Thoracic aorta (tissue), 2 donors: ENCODE data around the gene NCR2. TPM values are rescaled to one million over a fixed set of nuclear protein-coding genes. Genes with fewer than 3 reads are reported as not detected.

ENCODE experiments used
- ATAC-seq: fragments of 150-250 bp; one replicate; pipeline ENCODE4 v1.8.0; 2017; ENCODE audit warnings: low read depth; ENCODE audit not compliant: insufficient number of reproducible peaks, low FRiP score
- DNase-seq: peaks from one replicate; pipeline ENCODE4 v3.0.0-alpha.2; 2020; ENCODE audit warnings: low spot score
- H3K27ac ChIP-seq, 2 donors: fragments of 200-600 bp; sonication (generic); 1 replicate in 1 of 2; 2 replicates in 1 of 2; pipeline ENCODE4 v1.5.1; 2016; ENCODE audit warnings: mild to moderate bottlenecking in 2 of 2, moderate library complexity in 2 of 2
- H3K27me3 ChIP-seq: fragments of 200-600 bp; sonication (generic); replicated peaks from 2 replicates; pipeline ENCODE4 v1.6.0; 2016; ENCODE audit warnings: mild to moderate bottlenecking; ENCODE audit not compliant: insufficient read depth
- H3K36me3 ChIP-seq: fragments of 200-600 bp; sonication (generic); one replicate; pipeline ENCODE4 v1.5.1; 2016
- H3K4me1 ChIP-seq, 2 donors: fragments of 200-600 bp; sonication (generic); 1 replicate in 1 of 2; 2 replicates in 1 of 2; pipeline versions ENCODE4 v1.5.1 to v1.6.0; 2016; ENCODE audit warnings: low read depth in 2 of 2, mild to moderate bottlenecking in 1 of 2; ENCODE audit not compliant: control insufficient read depth in 1 of 2
- H3K4me3 ChIP-seq: fragments of 200-600 bp; sonication (generic); 2 replicates; pipeline ENCODE4 v1.5.1; 2016; ENCODE audit warnings: mild to moderate bottlenecking
- H3K9me3 ChIP-seq: fragments of 200-600 bp; sonication (generic); 2 replicates; pipeline ENCODE4 v1.5.1; 2016
- CTCF ChIP-seq: fragments of 200-600 bp; sonication (generic); IDR thresholded peaks from one replicate; pipeline ENCODE4 v1.5.1; 2019; ENCODE audit warnings: antibody characterized with exemption
- total RNA-seq, 2 donors: library from RNA; depleted of rRNA; stranded (reverse); fragments of >200 nt; gene quantifications; one replicate each; pipeline versions ENCODE4 v1.1.0 to v1.2.3, GENCODE V29; 2016

Gene NCR2
- total RNA-seq, 2 donors from 2014 or later = not detected

GRCh38 chr6:41372832-41373626, 37.6 kb downstream of the NCR2 start:
- Histone ChIP-seq H3K9me3 (no peaks in the 10 kb centered on the region), H3K27me3 (peaks cover 38% of the 10 kb centered on the region), H3K36me3 (no peaks in the 10 kb centered on the region), H3K4me3 (peak overlapping the region; percentile 58), H3K4me1 (peaks cover 10 to 46% of the 10 kb centered on the region in 2 donors), H3K27ac (no peak overlapping the region)
- TF ChIP-seq CTCF = no peak
- ATAC-seq (no peak), DNase-seq (no peak)

DNA sequence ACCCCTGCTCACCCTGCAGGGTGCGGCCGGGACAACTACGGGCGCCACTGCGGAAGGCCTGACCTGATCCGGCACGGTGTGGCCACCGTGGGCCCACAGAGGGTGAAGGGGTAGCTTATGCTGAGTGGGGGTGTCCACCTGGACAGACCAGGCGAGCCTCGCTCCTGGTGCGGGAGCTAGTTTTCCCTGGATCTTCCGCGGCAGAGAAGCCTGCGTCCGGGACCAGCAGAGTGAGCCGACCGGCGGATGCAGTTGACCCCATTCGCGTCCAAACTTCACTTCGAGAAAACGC, 38.2 kb downstream of the NCR2 start:
- peaks cover 38% of the 10 kb centered on the region for H3K27me3 ChIP-seq
- H3K36me3 ChIP-seq = no peaks in the 10 kb centered on the region
- DNase-seq = no peak
- H3K9me3 ChIP-seq = no peaks in the 10 kb centered on the region
- H3K27ac ChIP-seq = no peak overlapping the region
- ATAC-seq = no peak
- peaks cover 10 to 46% of the 10 kb centered on the region in 2 donors for H3K4me1 ChIP-seq
- no peak for TF ChIP-seq CTCF
- H3K4me3 ChIP-seq = peak overlapping the region; percentile 30

GRCh38 chr6:41373919-41374617, 38.7 kb downstream of the NCR2 start:
- no peaks in the 10 kb centered on the region for H3K36me3 ChIP-seq
- DNase-seq (no peak), ATAC-seq (no peak)
- H3K27ac ChIP-seq = no peak overlapping the region
- no peak for TF ChIP-seq CTCF
- peaks cover 10 to 46% of the 10 kb centered on the region in 2 donors for H3K4me1 ChIP-seq
- H3K9me3 ChIP-seq = no peaks in the 10 kb centered on the region
- H3K27me3 ChIP-seq = peaks cover 38% of the 10 kb centered on the region
- H3K4me3 ChIP-seq = peak overlapping the region; percentile 30

- peaks cover 10 to 46% of the 10 kb centered on the region in 2 donors for H3K4me1 ChIP-seq
- peak overlapping the region in 1 of 2 donors; percentile 8 for H3K27ac ChIP-seq
- no peak for DNase-seq
- TF ChIP-seq CTCF = no peak
- H3K4me3 ChIP-seq = peak overlapping the region; percentile 19
- no peak for ATAC-seq
- peaks cover 38% of the 10 kb centered on the region for H3K27me3 ChIP-seq
- H3K9me3 ChIP-seq = no peaks in the 10 kb centered on the region
- H3K36me3 ChIP-seq = no peaks in the 10 kb centered on the region
These were observed 39.5 kb downstream of the NCR2 start for GRCh38 chr6:41374618-41375590.
